Esophagus (tissue), 2 donors: Measurements from ENCODE around the gene HS3ST5. TPM values are rescaled to one million over a fixed set of nuclear protein-coding genes. Genes with fewer than 3 reads are reported as not detected.
"Not testable (repeated sequence)": the region's sequence is repeated elsewhere in the genome, so short reads cannot be mapped to it uniquely, and the experiment has no call there.

Experiments
- H3K27ac ChIP-seq, 2 donors: one replicate each; pipeline ENCODE4 v1.5.1; 2013; ENCODE audit warnings: low read depth in 2 of 2, mild to moderate bottlenecking in 2 of 2, inconsistent platforms in 1 of 2, low read length in 1 of 2, moderate library complexity in 1 of 2
- H3K27me3 ChIP-seq, 2 donors: one replicate each; pipeline ENCODE4 v1.6.1; 2013; ENCODE audit warnings: low read length in 2 of 2, control low read depth in 1 of 2, mild to moderate bottlenecking in 1 of 2; ENCODE audit not compliant: insufficient read depth in 2 of 2, control insufficient read depth in 1 of 2
- H3K36me3 ChIP-seq, 2 donors: one replicate each; pipeline ENCODE4 v1.6.1; 2013; ENCODE audit warnings: low read length in 1 of 2; ENCODE audit not compliant: control insufficient read depth in 2 of 2, insufficient read depth in 2 of 2
- H3K4me1 ChIP-seq, 2 donors: one replicate each; pipeline ENCODE4 v1.6.1; 2013; ENCODE audit warnings: low read length in 1 of 2; ENCODE audit not compliant: control insufficient read depth in 2 of 2, insufficient read depth in 2 of 2
- H3K4me3 ChIP-seq, 2 donors: one replicate each; pipeline ENCODE4 v1.5.1; 2013; ENCODE audit warnings: low read length in 2 of 2, mild to moderate bottlenecking in 2 of 2, low read depth in 1 of 2, moderate library complexity in 1 of 2
- H3K9me3 ChIP-seq, 2 donors: one replicate each; pipeline ENCODE4 v1.6.1; 2013; ENCODE audit warnings: mild to moderate bottlenecking in 2 of 2, low read depth in 1 of 2, low read length in 1 of 2, moderate library complexity in 1 of 2; ENCODE audit not compliant: control insufficient read depth in 2 of 2, insufficient read depth in 1 of 2
- WGBS, 2 donors: extraction: QIAGEN DNeasy Blood & Tissue Kit; methylation state at CpG; one replicate each; pipeline ENCODE4 v1.1.7; 2013; 5-methylcytosine and 5-hydroxymethylcytosine counted together
- polyA plus RNA-seq, 2 donors: library from polyadenylated mRNA; stranded (reverse); fragments of 200-250 nt; gene quantifications; one replicate each; pipeline ENCODE4 v1.2.3, GENCODE V29; 2013
- donor health status: healthy with polysubstance abuse.
- donor health status: Bipolar disorder and iron deficiency.

HS3ST5 gene
- polyA plus RNA-seq, 2 donors, result not detected

DNA sequence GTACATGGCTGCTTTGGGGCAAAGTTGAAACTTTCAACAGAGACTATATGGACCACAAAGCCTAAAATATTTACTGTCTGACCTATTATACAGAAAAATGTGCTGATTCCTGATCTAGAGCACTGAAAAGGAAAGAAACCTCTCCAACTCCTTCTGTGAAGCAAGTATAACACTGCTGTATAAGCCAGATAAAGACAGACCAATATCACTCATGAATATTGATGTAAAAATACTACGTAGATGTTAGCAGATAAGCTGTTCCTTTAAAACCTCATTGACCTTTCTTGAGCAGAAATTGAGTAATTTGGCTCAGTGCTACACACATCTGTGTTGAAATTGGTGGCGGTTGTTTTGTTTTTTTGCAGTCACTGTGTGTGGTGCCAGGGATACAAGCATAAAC is 302.0 kb downstream of the HS3ST5 start:
- 65 to 75% methylated on average over 2 of the region's 2 CpGs for WGBS, 2 donors
- no peak overlapping the region for H3K4me3 ChIP-seq

DNA sequence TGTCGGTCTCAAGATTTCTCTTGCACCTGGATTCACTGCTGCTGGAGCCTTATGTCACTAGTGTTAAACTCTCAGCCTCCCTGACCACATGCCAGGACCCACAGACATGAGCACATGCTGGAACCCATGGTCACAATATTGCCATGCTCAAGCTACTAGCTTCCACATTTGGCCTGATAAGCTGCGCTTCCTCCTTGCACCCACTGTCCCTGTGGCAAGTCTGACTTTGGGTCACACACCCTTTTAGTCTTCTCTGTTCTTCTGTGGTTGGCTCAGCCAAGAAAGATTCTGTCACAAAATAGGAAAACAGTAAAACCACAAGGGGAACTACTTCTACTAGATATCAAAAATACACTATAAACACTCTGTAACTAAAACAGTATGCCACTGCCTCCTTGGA is 303.0 kb downstream of the HS3ST5 start:
- H3K9me3 ChIP-seq, result no peaks in the 10 kb centered on the region
- 85 to 98% methylated on average over 2 of the region's 2 CpGs for WGBS, 2 donors
- H3K27me3 ChIP-seq, result no peaks in the 10 kb centered on the region
- no peaks in the 10 kb centered on the region for H3K4me1 ChIP-seq
- no peak overlapping the region for H3K4me3 ChIP-seq
- no peak overlapping the region for H3K27ac ChIP-seq
- H3K36me3 ChIP-seq, result no peaks in the 10 kb centered on the region

More for the DNA sequence above, 302.0 kb downstream of the HS3ST5 start:
- Histone ChIP-seq H3K27ac (no peak overlapping the region), H3K4me1 (no peaks in the 10 kb centered on the region), H3K36me3 (no peaks in the 10 kb centered on the region), H3K9me3 (no peaks in the 10 kb centered on the region), H3K27me3 (no peaks in the 10 kb centered on the region)

DNA sequence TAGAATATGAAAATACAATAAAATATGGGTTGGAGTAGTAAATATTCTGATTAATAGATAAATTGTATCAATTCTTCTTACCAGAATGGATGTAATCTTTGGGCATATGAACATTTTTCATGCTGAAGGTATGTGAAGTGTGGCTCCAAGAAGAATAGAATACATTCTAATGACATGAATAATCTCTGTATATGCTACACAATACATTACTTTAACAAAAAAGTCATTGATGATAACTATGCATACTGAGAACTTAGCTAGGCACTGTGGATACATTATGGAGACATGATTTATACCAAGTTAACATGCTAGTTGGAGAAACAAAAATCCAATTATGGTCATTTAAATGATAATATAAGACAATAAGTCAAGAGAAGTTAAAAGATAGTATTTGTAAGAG is 309.2 kb downstream of the HS3ST5 start:
- Histone ChIP-seq H3K9me3 (no peaks in the 10 kb centered on the region), H3K27ac (no peak overlapping the region), H3K4me1 (no peaks in the 10 kb centered on the region), H3K27me3 (no peaks in the 10 kb centered on the region), H3K36me3 (no peaks in the 10 kb centered on the region), H3K4me3 (no peak overlapping the region)

DNA sequence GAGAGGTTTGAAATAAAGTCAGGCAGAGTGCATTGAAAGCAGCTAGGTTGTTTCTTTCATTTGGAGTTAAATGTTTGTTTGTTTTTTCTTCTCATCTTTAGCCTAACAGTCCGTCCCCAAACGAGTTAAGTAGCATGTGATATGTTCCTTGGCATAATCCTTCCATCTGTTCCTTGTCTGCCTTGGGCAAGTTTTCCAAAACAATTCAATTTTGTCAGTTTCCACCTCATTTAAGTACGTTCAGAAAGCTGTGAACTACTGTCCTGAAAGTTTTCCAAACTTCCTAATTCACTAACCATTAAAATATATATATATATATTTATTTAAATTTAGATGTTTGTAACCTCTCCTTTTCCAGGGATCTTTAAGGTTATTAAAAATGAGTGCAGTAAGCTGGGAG is 310.1 kb downstream of the HS3ST5 start:
- 36 to 52% methylated on average over 3 of the region's 3 CpGs for WGBS, 2 donors
- Histone ChIP-seq H3K4me3 (no peak overlapping the region), H3K9me3 (no peaks in the 10 kb centered on the region), H3K27ac (no peak overlapping the region), H3K4me1 (no peaks in the 10 kb centered on the region), H3K27me3 (no peaks in the 10 kb centered on the region), H3K36me3 (no peaks in the 10 kb centered on the region)

DNA sequence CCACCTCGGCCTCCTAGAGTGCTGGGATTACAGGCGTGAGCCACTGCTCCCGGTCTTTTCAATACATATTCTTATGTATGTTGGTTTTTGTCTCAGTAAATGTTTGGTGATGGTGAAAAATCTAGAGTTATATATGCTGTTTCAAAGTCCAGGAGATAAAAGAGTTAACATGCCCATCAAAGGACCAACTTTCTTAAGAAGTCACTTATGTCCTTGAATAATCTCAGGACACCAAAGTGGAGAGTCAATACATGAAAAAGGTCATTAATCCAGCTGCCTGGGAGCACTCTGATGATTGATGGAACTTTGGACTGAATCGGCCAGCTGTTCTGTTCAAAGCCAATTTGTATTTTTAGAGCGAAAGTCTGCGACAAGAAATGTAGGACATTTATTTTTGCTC is 312.1 kb downstream of the HS3ST5 start:
- Histone ChIP-seq H3K27ac (no peak overlapping the region), H3K4me1 (no peaks in the 10 kb centered on the region), H3K36me3 (no peaks in the 10 kb centered on the region), H3K9me3 (no peaks in the 10 kb centered on the region), H3K4me3 (no peak overlapping the region), H3K27me3 (no peaks in the 10 kb centered on the region)
- 66 to 78% methylated on average over 6 of the region's 6 CpGs for WGBS, 2 donors

DNA sequence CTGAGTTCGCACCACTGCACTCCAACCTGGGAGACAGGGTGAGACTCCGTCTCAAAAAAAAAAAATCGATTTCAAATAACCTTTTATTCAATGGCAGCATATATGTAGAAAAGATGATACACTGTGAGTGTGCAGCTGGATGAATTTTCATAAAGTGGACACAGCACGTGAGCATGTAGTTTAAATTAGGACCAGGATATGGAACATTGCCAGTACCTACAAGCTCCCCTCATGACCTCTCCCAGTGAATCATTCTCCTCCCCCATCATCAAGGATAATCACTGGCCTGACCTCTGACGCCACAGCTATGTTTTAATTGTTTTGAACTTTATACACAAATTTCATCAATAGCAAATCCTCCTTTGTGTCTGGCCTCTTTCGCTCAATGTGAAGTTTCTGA is 318.1 kb downstream of the HS3ST5 start:
- H3K27ac ChIP-seq, result no peak overlapping the region
- WGBS, 2 donors, result 85 to 86% methylated on average over 6 of the region's 6 CpGs
- no peak overlapping the region for H3K4me3 ChIP-seq
- no peaks in the 10 kb centered on the region for H3K36me3 ChIP-seq
- no peaks in the 10 kb centered on the region for H3K9me3 ChIP-seq
- H3K4me1 ChIP-seq, result no peaks in the 10 kb centered on the region
- no peaks in the 10 kb centered on the region for H3K27me3 ChIP-seq

DNA sequence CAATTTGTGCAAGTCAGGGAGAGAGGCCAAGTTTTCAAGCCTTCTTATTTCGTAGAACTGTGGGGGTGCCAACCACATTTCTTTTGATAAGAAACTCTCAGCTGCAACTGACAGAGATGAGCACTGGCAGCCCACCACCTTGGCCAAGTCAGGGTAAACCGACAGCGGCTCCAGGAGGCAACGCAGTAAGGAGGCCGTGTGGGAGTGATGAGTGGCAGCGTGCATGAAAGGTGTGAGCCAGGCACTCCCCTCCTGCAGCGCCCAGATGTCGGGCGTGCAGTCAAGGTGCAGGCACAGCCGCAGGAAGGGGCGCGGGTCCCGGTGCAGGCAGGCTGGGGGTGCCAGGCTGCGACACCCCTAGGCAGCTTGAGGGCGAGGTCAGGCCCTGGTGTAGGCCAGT is 322.6 kb downstream of the HS3ST5 start:
- Histone ChIP-seq H3K27me3 (no peaks in the 10 kb centered on the region), H3K36me3 (no peaks in the 10 kb centered on the region), H3K4me1 (no peaks in the 10 kb centered on the region), H3K4me3 (no peak overlapping the region), H3K9me3 (no peaks in the 10 kb centered on the region), H3K27ac (no peak overlapping the region)
- 91 to 92% methylated on average over 15 of the region's 15 CpGs for WGBS, 2 donors

DNA sequence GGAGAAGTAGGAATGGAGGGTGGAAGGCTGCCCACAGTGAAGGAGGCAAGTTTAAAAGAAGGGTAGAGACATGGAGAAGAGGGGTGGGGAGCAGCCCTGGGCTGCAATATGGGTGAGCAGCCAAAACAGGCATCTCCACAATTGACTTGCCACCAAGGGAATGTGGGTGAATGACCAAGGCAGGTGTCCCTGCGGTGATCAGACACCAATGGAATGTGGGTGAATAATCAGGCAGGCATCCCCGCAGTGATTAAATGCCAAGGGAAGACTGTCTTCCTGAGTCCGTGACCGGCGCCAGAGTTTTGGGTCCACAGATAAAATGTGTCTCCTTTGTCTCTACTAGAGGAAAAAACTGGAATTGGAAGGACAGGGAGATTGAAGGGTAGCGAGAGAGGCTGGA is 325.7 kb downstream of the HS3ST5 start:
- not testable (repeated sequence) for H3K36me3 ChIP-seq, H3K4me1 ChIP-seq, H3K27ac ChIP-seq, H3K27me3 ChIP-seq, H3K9me3 ChIP-seq, H3K4me3 ChIP-seq
- WGBS, 2 donors, result 83 to 91% methylated on average over 6 of the region's 6 CpGs

DNA sequence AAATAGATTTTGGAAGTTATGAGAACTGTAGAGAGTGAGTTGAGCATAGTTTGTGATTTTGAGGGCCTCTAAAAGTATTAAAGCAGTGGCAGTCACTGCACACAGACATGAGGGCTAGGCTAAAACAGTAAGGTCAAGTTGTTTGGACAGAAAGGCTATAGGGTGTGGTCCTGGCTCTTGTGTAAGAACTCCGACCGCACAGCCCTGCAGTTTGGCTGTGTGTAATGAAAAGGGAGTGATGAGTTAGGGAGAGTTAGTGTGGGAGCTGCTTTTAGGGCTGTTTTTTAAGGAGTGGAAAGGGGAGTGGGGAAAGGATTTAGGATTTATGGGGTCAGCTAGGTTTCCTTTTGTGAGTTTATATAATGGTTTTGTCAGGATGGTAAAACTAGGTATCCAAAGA is 328.7 kb downstream of the HS3ST5 start:
- not testable (repeated sequence) for H3K4me3 ChIP-seq, H3K4me1 ChIP-seq, H3K27ac ChIP-seq, H3K27me3 ChIP-seq, H3K9me3 ChIP-seq, H3K36me3 ChIP-seq
- WGBS, 2 donors, result 65 to 77% methylated on average over 2 of the region's 2 CpGs

DNA sequence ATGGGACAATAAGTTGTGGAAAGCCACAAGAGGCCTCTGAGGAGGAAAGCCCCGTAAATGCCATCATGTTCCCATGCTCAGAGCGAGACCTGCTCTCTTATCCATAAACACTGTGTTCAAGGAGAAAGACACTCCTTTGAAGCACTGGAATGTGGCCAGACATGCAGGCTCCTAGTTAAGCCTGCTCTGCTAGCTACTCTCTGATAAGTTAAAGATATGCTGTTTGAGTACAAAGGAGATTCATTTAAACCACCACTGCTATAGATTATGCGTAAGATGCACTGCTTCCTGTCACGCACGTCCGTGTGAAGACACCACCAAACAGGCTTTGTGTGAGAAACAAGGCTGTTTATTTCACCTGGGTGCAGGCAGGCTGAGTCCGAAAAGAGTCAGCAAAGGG is 331.3 kb downstream of the HS3ST5 start:
- not testable (repeated sequence) for H3K4me1 ChIP-seq, H3K27me3 ChIP-seq, H3K4me3 ChIP-seq, H3K9me3 ChIP-seq, H3K36me3 ChIP-seq, H3K27ac ChIP-seq
- 53 to 81% methylated on average over 7 of the region's 7 CpGs for WGBS, 2 donors
